ENCODE results near the gene AIFM3. TPM values are rescaled to one million over a fixed set of nuclear protein-coding genes. Genes with fewer than 3 reads are reported as not detected.

Gene AIFM3
- total and polyA plus RNA-seq, 2 experiments from 2014 or later = 0.45 to 1.5 TPM

- ATAC-seq (no peak), DNase-seq (ENCODE audit: low spot score) (no peak)
- H3K4me1 Mint-ChIP-seq = peaks cover 9% of the 10 kb centered on the region; the same call in 2 of the 3 replicates
- Histone ChIP-seq H3K4me1 (ENCODE audit: insufficient read depth) (peaks cover 7% of the 10 kb centered on the region; the same call in 1 of the 2 replicates), H3K27me3 (ENCODE audit: insufficient read depth) (peaks cover 11% of the 10 kb centered on the region; the same call in 1 of the 2 replicates), H3F3A (replicated peaks; ENCODE audit: low read depth) (peaks cover 16% of the 10 kb centered on the region), H3K79me2 (replicated peaks; ENCODE audit: insufficient read depth) (peaks cover 34% of the 10 kb centered on the region), H2AFZ (no peak overlapping the region), H3K27ac (ENCODE audit: low read depth) (no peak overlapping the region), H3K4me3 (no peak overlapping the region), H4K20me1 (replicated peaks; ENCODE audit: insufficient read depth) (peaks cover 44% of the 10 kb centered on the region), H3K9me2 (ENCODE audit: insufficient read depth) (no peaks in the 10 kb centered on the region), H3K4me2 (no peak overlapping the region), H3K36me3 (ENCODE audit: insufficient read depth) (peaks cover 21% of the 10 kb centered on the region)
- peaks cover 46% of the 10 kb centered on the region for H3K36me3 Mint-ChIP-seq (ENCODE audit: low read depth)
- H3K27ac Mint-ChIP-seq = peak overlapping the region; percentile 80; the same call in 1 of the 2 replicates
- H3K9me3 Mint-ChIP-seq = no peaks in the 10 kb centered on the region
- no peak overlapping the region for H3K4me3 Mint-ChIP-seq
- TF ChIP-seq ETS1 (IDR thresholded peaks at IDR 0.05) (no peak), POLR2AphosphoS5 (IDR thresholded peaks at IDR 0.05; ENCODE audit: low read depth) (no peak), NANOG (IDR thresholded peaks at IDR 0.05; ENCODE audit: borderline replicate concordance) (no peak), ZNF331 (CRISPR knock-in tag; IDR thresholded peaks at IDR 0.05; ENCODE audit: low read depth) (no peak), CTCF (conservative IDR thresholded peaks at IDR 0.05; ENCODE audit: low read depth in 2 of 2) (no peak), EZH2 (IDR thresholded peaks at IDR 0.05; ENCODE audit: low read depth, unreplicated experiment) (no peak), JUNB (IDR thresholded peaks at IDR 0.05; ENCODE audit: unreplicated experiment) (no peak), REST (IDR thresholded peaks at IDR 0.05; ENCODE audit: unreplicated experiment) (no peak), ZNF462 (CRISPR knock-in tag; IDR thresholded peaks at IDR 0.05) (no peak), STAT1 (IDR thresholded peaks at IDR 0.05; ENCODE audit: unreplicated experiment) (no peak), ZNF114 (CRISPR knock-in tag; IDR thresholded peaks at IDR 0.05) (no peak), EZH2phosphoT487 (IDR thresholded peaks at IDR 0.05; ENCODE audit: unreplicated experiment) (no peak), CREB1 (CRISPR knock-in tag; IDR thresholded peaks at IDR 0.05; ENCODE audit: low read depth) (no peak)
- peaks cover 8% of the 10 kb centered on the region for H3K27me3 Mint-ChIP-seq (ENCODE audit: insufficient read depth, low read depth, poor library complexity)
Measured at GRCh38 chr22:20953342-20953608, 13.8 kb upstream of the AIFM3 start.
